ENCODE measurements around the gene ALPK3. TPM values are rescaled to one million over a fixed set of nuclear protein-coding genes. Genes with fewer than 3 reads are reported as not detected.

Gene ALPK3
- total RNA-seq, 1 experiment from 2014 or later: 17.7 TPM

DNA sequence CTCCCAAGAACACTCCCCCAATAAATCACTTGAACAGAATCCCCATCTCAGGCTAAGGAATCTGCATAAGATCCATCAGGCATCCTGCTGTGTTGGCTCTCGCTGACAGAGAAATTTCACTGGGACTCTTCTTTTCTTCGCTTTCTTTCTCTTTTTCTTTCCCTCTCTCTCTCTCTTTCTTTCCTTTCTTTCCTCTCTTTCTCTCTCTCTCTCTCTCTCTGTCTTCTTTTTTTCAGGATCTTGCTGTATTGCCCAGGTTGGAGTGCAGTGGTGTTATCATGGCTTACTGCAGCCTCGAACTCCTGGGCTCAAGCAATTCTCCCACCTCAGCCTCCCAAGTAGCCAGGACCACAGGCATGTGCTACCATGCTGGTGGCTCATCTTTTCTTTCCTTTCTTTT, 62.9 kb downstream of the ALPK3 start:
- Histone ChIP-seq H3K23ac (ENCODE audit: insufficient read length, low read depth, low read length) (no peak overlapping the region), H4K5ac (ENCODE audit: insufficient read length, low read depth, low read length) (no peak overlapping the region), H3K4ac (ENCODE audit: low read depth, low read length) (no peak overlapping the region), H3K27ac (ENCODE audit: insufficient read length, low read depth, low read length) (no peak overlapping the region), H4K91ac (ENCODE audit: insufficient read length, low read depth, low read length) (no peak overlapping the region), H4K20me1 (ENCODE audit: control insufficient read depth, insufficient read depth, insufficient read length) (no peaks in the 10 kb centered on the region), H3K56ac (ENCODE audit: insufficient read length, low read depth, low read length) (no peak overlapping the region), H3K9ac (ENCODE audit: extremely low read depth, insufficient read length, low read length) (no peak overlapping the region), H2BK120ac (ENCODE audit: low read depth, low read length, poor library complexity, severe bottlenecking) (no peak overlapping the region), H3K9me3 (ENCODE audit: control insufficient read depth, low read depth, low read length) (no peaks in the 10 kb centered on the region), H2BK20ac (ENCODE audit: low read depth, low read length, poor library complexity, severe bottlenecking) (no peak overlapping the region), H3K4me2 (ENCODE audit: insufficient read depth, insufficient read length, low read length) (no peak overlapping the region), H3K27me3 (ENCODE audit: insufficient read depth, low read length) (no peaks in the 10 kb centered on the region), H3K23me2 (ENCODE audit: insufficient read length, low read depth, low read length, poor library complexity, severe bottlenecking) (no peaks in the 10 kb centered on the region), H2BK15ac (ENCODE audit: low read depth, low read length) (no peak overlapping the region), H3K14ac (ENCODE audit: insufficient read depth, low read length) (no peak overlapping the region), H3K79me2 (ENCODE audit: insufficient read depth, low read length) (peaks cover under 1% of the 10 kb centered on the region; the same call in 1 of the 2 replicates), H3K18ac (ENCODE audit: insufficient read length, low read depth, low read length) (no peak overlapping the region), H4K8ac (replicated peaks; ENCODE audit: insufficient read length, low read depth, low read length) (no peak overlapping the region), H2AFZ (ENCODE audit: low read length) (no peak overlapping the region), H3T11ph (ENCODE audit: low read length) (no peak overlapping the region), H3K79me1 (ENCODE audit: insufficient read depth, low read depth, low read length, poor library complexity, severe bottlenecking) (no peaks in the 10 kb centered on the region), H2AK5ac (ENCODE audit: insufficient read length, low read length) (no peak overlapping the region), H2BK5ac (ENCODE audit: insufficient read length, low read length) (no peak overlapping the region), H3K4me1 (ENCODE audit: insufficient read depth, low read length) (no peaks in the 10 kb centered on the region), H2BK12ac (ENCODE audit: insufficient read length, low read depth, low read length) (no peak overlapping the region)
- no peak for DNase-seq
- Mint-ChIP-seq H3K27ac (no peak overlapping the region; a peak in 1 of 7 replicates), H3K9me3 (no peaks in the 10 kb centered on the region), H3K4me3 (no peak overlapping the region), H3K36me3 (ENCODE audit: insufficient read depth in 1 of 3, low read depth in 3 of 3) (no peaks in the 10 kb centered on the region), H3K27me3 (ENCODE audit: low read depth) (peaks cover 9% of the 10 kb centered on the region), H3K4me1 (peaks cover 9 to 11% of the 10 kb centered on the region in 2 experiments)
- WGBS (ENCODE audit: extremely low coverage, insufficient read length, low lambda C conversion rate): no CpG with 5 or more reads among the region's 3 CpGs
- no peak for TF ChIP-seq CTCF (conservative IDR thresholded peaks at IDR 0.05)

All from H9 (cell line).